ENCODE measurements around the gene NHS.

- TF ChIP-seq CTCF (IDR thresholded peaks at IDR 0.05; ENCODE audit: insufficient read depth, low read length) (no peak), POLR2AphosphoS5 (IDR thresholded peaks at IDR 0.05; ENCODE audit: low read depth) (no peak), REST (IDR thresholded peaks at IDR 0.05; ENCODE audit: insufficient replicate concordance, low read depth) (no peak), GABPA (IDR thresholded peaks at IDR 0.05; ENCODE audit: low read depth) (no peak), SPI1 (IDR thresholded peaks at IDR 0.05; ENCODE audit: borderline replicate concordance, low read depth) (no peak)
Observed at GRCh38 chrX:17567187-17567586, 192.2 kb downstream of the NHS start.
